ENCODE results near the gene DIP2B.

DNA sequence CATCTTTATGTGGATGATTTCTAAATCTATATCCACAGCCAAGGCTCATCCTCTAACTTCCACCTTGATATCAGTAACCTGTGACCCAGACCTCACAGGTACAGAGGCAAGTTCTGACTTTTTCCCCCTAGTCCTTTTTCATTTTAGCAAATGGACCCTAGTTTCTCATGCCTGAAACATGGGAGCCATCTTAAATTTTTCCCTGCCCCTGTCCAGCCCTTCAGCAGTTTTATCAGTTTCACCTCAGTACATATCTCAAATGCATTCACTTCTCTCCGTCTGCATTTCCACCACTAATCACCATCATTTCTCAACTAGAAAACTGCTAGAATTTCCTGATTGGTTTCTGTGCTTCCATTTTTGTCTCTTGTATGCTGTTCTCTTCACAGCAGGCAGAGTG lies 79.3 kb downstream of the DIP2B start:
- TF ChIP-seq, protein P1, sequence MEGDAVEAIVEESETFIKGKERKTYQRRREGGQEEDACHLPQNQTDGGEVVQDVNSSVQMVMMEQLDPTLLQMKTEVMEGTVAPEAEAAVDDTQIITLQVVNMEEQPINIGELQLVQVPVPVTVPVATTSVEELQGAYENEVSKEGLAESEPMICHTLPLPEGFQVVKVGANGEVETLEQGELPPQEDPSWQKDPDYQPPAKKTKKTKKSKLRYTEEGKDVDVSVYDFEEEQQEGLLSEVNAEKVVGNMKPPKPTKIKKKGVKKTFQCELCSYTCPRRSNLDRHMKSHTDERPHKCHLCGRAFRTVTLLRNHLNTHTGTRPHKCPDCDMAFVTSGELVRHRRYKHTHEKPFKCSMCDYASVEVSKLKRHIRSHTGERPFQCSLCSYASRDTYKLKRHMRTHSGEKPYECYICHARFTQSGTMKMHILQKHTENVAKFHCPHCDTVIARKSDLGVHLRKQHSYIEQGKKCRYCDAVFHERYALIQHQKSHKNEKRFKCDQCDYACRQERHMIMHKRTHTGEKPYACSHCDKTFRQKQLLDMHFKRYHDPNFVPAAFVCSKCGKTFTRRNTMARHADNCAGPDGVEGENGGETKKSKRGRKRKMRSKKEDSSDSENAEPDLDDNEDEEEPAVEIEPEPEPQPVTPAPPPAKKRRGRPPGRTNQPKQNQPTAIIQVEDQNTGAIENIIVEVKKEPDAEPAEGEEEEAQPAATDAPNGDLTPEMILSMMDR (IDR thresholded peaks at IDR 0.05): no peak
- TF ChIP-seq POLR2AphosphoS5 (IDR thresholded peaks at IDR 0.05) (no peak), POLR2A (IDR thresholded peaks at IDR 0.05) (no peak), EP300 (IDR thresholded peaks at IDR 0.05) (no peak)
